ENCODE data around the gene DNASE1. TPM values are rescaled to one million over a fixed set of nuclear protein-coding genes. Genes with fewer than 3 reads are reported as not detected.
"Not testable (repeated sequence)": the region's sequence is repeated elsewhere in the genome, so short reads cannot be mapped to it uniquely, and the experiment has no call there.

Gene DNASE1
- total RNA-seq, 4 donors from 2014 or later = 2.8 to 16.3 (median 12.9) TPM

DNA sequence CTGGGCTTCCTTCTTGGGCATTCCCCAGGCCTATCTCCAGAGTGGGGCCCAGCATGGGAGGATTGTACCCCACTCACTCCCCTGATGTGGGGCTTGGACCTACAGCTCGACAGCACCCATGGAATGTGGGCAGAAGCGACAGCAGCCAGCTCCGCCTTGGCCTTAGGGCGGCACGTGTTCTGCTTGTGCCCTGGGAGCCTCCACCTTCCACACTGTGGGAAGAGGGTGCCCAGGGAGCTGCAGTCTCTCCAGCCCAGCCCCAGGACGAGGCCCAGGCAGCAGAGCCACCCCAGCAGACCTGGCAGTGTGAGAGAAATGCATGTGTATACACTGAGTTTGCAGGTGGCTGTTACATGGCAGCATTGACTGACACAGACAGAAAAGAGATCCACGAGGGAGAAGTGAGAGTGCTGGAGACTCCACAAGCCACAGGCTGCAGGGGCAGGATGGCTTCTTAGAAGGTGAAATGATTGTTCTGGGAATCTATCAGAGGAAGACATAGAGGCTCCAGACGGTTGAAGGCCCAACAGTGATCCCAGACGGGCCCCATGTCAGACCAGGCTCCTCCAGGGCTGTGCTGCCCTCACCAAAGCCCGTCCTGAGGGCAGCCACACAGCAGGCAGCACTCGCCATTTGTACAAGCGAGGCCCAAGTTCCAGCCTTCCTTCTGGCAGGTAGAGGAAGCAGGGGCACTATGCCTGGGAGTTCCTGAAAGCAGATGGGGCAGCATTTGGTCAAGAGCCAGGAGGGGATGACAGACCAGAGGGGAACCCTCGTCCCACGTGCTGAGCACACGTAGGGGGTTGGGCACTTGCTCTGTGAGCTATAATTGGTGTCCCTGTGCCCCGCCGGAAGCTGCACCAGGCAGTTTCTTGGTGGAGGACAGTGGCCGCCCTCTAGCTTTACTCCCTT lies 2.8 kb upstream of the DNASE1 start:
- intact Hi-C loops (cut with DNase I) = no loop called here
- DNase-seq (ENCODE audit: extremely low spot score) = no peak
- H3K4me1 ChIP-seq = peaks cover 0 to 4% (median 0%) of the 10 kb centered on the region in 4 donors
- H3K27ac ChIP-seq (replicated peaks in 1 of 4) = no peak overlapping the region
- no peaks in the 10 kb centered on the region for H3K27me3 ChIP-seq
- peaks cover 4 to 47% (median 30%) of the 10 kb centered on the region in 4 donors for H3K36me3 ChIP-seq
- H3K4me3 ChIP-seq = no peak overlapping the region
- 73% methylated on average over 15 of the region's 18 CpGs for WGBS
- TF ChIP-seq POLR2A (IDR thresholded peaks at IDR 0.05; ENCODE audit: low read depth) (no peak), POLR2AphosphoS5 (IDR thresholded peaks at IDR 0.05) (no peak), EP300 (IDR thresholded peaks at IDR 0.05) (no peak)
- TF ChIP-seq, protein P1, sequence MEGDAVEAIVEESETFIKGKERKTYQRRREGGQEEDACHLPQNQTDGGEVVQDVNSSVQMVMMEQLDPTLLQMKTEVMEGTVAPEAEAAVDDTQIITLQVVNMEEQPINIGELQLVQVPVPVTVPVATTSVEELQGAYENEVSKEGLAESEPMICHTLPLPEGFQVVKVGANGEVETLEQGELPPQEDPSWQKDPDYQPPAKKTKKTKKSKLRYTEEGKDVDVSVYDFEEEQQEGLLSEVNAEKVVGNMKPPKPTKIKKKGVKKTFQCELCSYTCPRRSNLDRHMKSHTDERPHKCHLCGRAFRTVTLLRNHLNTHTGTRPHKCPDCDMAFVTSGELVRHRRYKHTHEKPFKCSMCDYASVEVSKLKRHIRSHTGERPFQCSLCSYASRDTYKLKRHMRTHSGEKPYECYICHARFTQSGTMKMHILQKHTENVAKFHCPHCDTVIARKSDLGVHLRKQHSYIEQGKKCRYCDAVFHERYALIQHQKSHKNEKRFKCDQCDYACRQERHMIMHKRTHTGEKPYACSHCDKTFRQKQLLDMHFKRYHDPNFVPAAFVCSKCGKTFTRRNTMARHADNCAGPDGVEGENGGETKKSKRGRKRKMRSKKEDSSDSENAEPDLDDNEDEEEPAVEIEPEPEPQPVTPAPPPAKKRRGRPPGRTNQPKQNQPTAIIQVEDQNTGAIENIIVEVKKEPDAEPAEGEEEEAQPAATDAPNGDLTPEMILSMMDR (IDR thresholded peaks at IDR 0.05) = no peak
- no peaks in the 10 kb centered on the region for H3K9me3 ChIP-seq

DNA sequence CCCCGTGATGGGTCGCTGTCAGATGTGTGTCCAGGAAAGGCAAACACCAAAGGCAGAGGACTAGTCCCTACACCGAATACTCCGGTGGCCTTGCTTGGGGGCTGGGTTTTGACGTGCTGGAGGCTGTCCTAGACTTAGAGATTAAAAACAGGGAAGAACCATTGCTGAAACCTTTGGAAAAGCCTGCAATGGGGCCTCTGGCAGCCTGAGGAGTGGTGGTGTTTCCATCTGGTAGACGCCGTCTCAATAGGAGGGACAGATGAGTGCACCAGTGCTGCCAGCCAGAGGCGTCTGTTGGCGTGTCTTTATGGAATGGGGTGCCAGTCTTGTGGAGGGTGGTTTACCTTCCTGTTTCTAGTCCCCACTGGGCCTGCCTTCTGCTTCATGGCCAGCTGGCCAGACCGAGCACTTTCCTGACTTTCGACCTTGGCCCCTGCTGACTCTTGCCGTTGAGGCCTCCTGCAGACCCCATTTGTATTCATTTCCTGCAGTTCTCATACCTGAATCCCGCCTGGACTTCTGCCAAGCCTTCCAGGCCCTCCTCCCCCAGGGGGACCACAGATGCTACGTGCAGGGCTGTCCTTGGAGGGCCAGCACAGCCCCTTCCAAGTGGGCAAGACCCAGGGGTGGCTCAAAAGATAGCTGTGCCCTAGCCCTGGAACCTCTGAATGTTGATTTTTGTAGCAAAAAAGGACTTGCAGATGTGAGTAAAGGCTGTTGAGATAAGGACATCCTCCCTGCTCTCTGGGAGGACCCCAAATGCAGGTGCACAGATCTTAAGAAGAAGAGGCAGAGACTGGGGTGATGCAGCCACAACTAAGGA lies 1.9 kb upstream of the DNASE1 start:
- intact Hi-C loops (cut with DNase I) = no loop called here
- Histone ChIP-seq H3K4me1 (peaks cover 0 to 4% (median 0%) of the 10 kb centered on the region in 4 donors), H3K9me3 (no peaks in the 10 kb centered on the region), H3K27me3 (no peaks in the 10 kb centered on the region), H3K4me3 (no peak overlapping the region), H3K27ac (replicated peaks in 1 of 4) (no peak overlapping the region), H3K36me3 (peaks cover 13 to 55% (median 39%) of the 10 kb centered on the region in 4 donors)
- 83% methylated on average over 14 of the region's 14 CpGs for WGBS
- no peak for TF ChIP-seq POLR2AphosphoS5 (IDR thresholded peaks at IDR 0.05)
- TF ChIP-seq, protein P1 (IDR thresholded peaks at IDR 0.05) = no peak
- no peak for TF ChIP-seq EP300 (IDR thresholded peaks at IDR 0.05)
- no peak for DNase-seq (ENCODE audit: extremely low spot score)

DNA sequence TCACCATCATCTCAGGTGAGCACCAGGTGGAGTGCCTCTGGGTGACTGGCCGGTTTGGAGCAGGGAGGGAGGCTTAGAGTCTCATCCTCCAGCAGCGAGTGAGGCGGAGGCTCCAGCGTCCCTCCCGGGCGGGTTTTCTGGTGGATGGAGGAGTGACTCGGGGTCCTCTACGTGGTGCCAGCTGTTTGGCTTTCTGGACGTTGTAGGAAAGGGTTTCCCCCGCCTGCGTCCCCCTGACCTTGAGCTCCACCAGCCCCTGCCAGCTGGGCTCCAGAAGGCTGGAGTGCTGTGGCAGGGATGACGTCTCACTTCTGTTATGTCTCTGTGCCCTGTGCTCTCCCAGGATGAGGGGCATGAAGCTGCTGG lies 522 bp downstream of the DNASE1 start:
- no peak for TF ChIP-seq POLR2A (IDR thresholded peaks at IDR 0.05; ENCODE audit: low read depth)
- TF ChIP-seq EP300 (IDR thresholded peaks at IDR 0.05) = no peak
- TF ChIP-seq, protein P1 (IDR thresholded peaks at IDR 0.05) = no peak
- no peak for TF ChIP-seq POLR2AphosphoS5 (IDR thresholded peaks at IDR 0.05)
- Histone ChIP-seq H3K36me3 (peaks cover 18 to 80% (median 63%) of the 10 kb centered on the region in 4 donors), H3K4me3 (no peak overlapping the region), H3K27ac (replicated peaks in 1 of 4) (no peak overlapping the region), H3K9me3 (no peaks in the 10 kb centered on the region), H3K4me1 (peaks cover 0 to 4% (median 0%) of the 10 kb centered on the region in 4 donors), H3K27me3 (no peaks in the 10 kb centered on the region)
- WGBS = 100% methylated on average over 6 of the region's 12 CpGs
- intact Hi-C loops (cut with DNase I) = no loop called here
- DNase-seq (ENCODE audit: extremely low spot score) = no peak

DNA sequence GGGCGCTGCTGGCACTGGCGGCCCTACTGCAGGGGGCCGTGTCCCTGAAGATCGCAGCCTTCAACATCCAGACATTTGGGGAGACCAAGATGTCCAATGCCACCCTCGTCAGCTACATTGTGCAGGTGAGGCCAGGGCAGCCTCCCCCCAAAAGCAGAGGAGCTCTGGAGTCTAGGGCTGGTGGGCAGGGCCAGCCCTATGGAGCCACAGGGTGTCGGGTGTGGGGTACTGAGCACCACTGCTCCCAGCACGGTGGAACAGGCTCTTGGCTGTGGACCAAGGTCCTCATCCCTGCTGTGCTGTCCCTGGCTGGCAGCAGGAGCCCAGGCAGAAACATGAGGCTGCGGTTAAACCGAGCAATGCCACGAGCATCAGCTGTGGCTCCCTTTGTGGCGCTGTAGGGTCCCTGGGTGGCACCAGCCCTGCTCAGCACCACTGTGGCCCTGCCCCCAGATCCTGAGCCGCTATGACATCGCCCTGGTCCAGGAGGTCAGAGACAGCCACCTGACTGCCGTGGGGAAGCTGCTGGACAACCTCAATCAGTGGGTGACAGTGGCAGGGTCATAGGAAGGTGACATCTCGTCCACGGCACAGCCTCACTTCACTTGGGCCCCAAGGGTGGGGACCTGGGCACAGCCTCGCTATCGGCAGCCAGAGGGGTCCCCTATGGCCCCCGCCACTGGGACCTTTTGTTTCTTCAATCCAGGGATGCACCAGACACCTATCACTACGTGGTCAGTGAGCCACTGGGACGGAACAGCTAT lies 1.1 kb downstream of the DNASE1 start:
- Histone ChIP-seq H3K4me3 (no peak overlapping the region), H3K27me3 (no peaks in the 10 kb centered on the region), H3K4me1 (peaks cover 0 to 4% (median 0%) of the 10 kb centered on the region in 4 donors), H3K36me3 (peaks cover 18 to 85% (median 69%) of the 10 kb centered on the region in 4 donors), H3K27ac (replicated peaks in 1 of 4) (no peak overlapping the region), H3K9me3 (no peaks in the 10 kb centered on the region)
- intact Hi-C loops (cut with DNase I) = no loop called here
- no peak for DNase-seq (ENCODE audit: extremely low spot score)
- TF ChIP-seq POLR2A (IDR thresholded peaks at IDR 0.05; ENCODE audit: low read depth) (no peak), EP300 (IDR thresholded peaks at IDR 0.05) (no peak), POLR2AphosphoS5 (IDR thresholded peaks at IDR 0.05) (no peak)
- TF ChIP-seq, protein P1 (IDR thresholded peaks at IDR 0.05) = no peak
- WGBS = 85% methylated on average over 16 of the region's 21 CpGs

DNA sequence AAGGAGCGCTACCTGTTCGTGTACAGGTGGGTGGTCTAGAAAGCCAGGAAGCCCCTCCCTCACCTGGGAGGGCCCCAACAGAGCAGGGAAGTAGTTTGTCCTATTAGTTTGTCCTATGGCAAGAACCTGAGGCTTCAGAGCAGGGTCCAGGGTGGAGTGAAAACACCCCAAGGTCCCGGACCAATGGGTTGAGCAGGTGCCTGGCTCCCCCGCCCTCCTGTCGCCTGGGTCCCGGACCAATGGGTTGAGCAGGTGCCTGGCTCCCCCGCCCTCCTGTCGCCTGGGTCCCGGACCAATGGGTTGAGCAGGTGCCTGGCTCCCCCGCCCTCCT lies 1.6 kb downstream of the DNASE1 start:
- DNase-seq (ENCODE audit: extremely low spot score) = not testable (repeated sequence)
- H3K36me3 ChIP-seq = peaks cover 18 to 86% (median 70%) of the 10 kb centered on the region in 4 donors

More for the DNA sequence above, 1.6 kb downstream of the DNASE1 start:
- H3K4me1 ChIP-seq; H3K9me3 ChIP-seq; H3K4me3 ChIP-seq; H3K27me3 ChIP-seq; intact Hi-C loops (cut with DNase I); H3K27ac ChIP-seq (replicated peaks in 1 of 4): not testable (repeated sequence)
- WGBS = 88% methylated on average over 3 of the region's 10 CpGs
